Measurements from ENCODE around the gene CHST11.

The CHST11 gene

DNA sequence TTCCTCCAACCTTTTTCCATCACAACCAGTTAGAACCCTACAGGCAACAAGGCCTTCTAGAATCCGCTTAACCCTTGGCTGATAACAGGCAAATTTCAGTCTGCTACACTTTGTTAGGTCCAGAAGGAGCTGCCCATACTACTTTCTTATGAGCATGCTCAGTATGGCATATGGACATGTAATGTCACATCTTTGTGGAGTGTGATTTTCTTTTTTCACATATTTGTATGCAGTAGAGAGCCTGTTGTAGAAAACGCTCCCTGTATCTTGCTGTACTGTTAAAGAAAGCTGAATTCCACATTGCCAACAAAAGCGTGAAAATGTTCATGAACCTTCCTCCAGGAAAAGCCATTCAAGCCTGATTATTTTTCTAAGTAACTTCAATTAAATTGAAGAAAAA, 304.9 kb downstream of the CHST11 start:
- Histone ChIP-seq H3K36me3 (ENCODE audit: control insufficient read depth, insufficient read depth, low read length) (peaks cover 12% of the 10 kb centered on the region), H3K4me1 (ENCODE audit: control insufficient read depth, insufficient read depth, low read length) (peaks cover 3% of the 10 kb centered on the region; the same call in 1 of the 2 replicates), H3K27ac (ENCODE audit: low read depth, low read length) (no peak overlapping the region), H3K27me3 (ENCODE audit: control insufficient read depth, insufficient read depth, low read length) (no peaks in the 10 kb centered on the region), H3K9ac (ENCODE audit: low read length) (no peak overlapping the region), H3K9me3 (ENCODE audit: control insufficient read depth, insufficient read depth, low read depth, low read length) (no peaks in the 10 kb centered on the region), H3K4me3 (ENCODE audit: low read depth, low read length) (no peak overlapping the region)

DNA sequence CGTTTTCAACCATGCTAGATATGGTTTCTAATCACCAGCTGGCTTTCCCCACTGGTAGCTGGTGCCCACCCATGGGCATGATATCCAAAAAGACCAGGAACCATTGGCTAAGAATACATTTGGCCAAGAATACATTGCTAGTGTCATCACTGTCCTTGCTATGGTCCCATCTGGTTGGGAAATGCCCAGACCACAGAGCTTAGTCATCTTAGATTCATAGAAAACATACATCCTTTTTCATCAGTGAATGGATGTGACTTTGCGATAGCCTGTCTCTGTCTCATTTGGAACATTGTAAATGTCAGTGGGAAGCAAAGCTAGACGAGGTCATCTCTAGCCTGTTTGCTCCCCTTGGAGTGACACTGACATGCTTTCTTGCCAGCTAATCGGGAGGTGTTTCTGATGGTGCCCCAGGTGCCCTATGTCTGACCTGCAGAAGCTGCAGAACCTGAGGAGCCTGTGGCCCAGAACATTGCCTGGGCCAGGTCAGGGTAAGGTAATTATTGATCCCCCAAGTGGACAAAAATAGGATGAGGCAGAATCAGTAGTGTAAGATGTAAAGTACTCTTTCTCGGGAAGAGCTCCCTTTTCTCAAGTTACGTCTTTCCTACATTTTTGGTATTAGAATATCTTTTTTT, 306.5 kb downstream of the CHST11 start:
- no peak overlapping the region for H3K9ac ChIP-seq (ENCODE audit: low read length)

DNA sequence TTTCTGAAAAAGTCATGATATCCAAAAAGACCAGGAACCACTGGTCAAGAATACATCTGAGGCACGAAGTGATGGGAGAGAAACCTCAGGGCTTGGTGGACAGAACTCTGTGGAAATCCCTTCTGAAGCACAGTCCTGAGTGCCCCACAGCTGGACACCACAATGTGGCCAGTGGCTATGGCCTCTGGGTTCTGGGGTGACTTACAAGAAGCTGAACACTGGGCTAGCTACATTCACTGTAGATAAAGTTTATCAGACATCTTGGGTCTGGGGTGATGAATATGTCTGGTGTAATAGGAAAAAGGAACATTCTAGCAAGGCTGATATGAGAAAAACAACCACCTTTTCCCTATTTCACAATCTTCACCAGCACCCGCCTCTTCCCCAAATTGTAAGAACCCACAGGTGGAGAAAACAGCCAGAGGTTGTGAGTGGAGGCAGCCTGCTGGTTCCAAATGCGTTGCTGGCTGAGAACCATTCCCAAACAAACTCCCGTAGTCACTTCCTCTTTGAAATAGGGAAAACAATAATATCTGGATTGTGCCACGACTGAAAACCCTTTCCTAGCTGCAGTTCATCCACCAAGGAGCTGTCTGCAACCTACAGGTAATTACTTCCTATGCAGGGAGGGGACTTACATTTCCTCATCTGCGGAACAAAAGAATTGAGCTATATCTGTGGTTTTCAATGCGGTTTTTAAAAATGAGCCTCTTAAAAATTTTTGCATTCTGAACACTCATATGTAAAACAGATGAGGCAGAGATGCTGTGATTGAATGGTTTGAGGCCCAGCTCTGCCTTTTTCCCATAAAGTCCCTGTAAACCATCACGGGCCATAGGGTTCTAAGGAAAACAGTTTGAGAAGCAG, 307.7 kb downstream of the CHST11 start:
- no peak overlapping the region for H3K27ac ChIP-seq (ENCODE audit: low read depth, low read length)
- H3K9ac ChIP-seq (ENCODE audit: low read length): no peak overlapping the region
- H3K4me3 ChIP-seq (ENCODE audit: low read depth, low read length): no peak overlapping the region
- no peaks in the 10 kb centered on the region for H3K9me3 ChIP-seq (ENCODE audit: control insufficient read depth, insufficient read depth, low read depth, low read length)
- peaks cover 7% of the 10 kb centered on the region; the same call in 1 of the 2 replicates for H3K4me1 ChIP-seq (ENCODE audit: control insufficient read depth, insufficient read depth, low read length)
- H3K27me3 ChIP-seq (ENCODE audit: control insufficient read depth, insufficient read depth, low read length): no peaks in the 10 kb centered on the region
- no peaks in the 10 kb centered on the region for H3K36me3 ChIP-seq (ENCODE audit: control insufficient read depth, insufficient read depth, low read length)

More for the DNA sequence above, 306.5 kb downstream of the CHST11 start:
- Histone ChIP-seq H3K4me1 (ENCODE audit: control insufficient read depth, insufficient read depth, low read length) (peaks cover 3% of the 10 kb centered on the region; the same call in 1 of the 2 replicates), H3K4me3 (ENCODE audit: low read depth, low read length) (no peak overlapping the region), H3K9me3 (ENCODE audit: control insufficient read depth, insufficient read depth, low read depth, low read length) (no peaks in the 10 kb centered on the region), H3K27me3 (ENCODE audit: control insufficient read depth, insufficient read depth, low read length) (no peaks in the 10 kb centered on the region), H3K27ac (ENCODE audit: low read depth, low read length) (no peak overlapping the region), H3K36me3 (ENCODE audit: control insufficient read depth, insufficient read depth, low read length) (0 out of 2 replicates have a peak, but pooled peaks cover 4% of the 10 kb centered on the region)

DNA sequence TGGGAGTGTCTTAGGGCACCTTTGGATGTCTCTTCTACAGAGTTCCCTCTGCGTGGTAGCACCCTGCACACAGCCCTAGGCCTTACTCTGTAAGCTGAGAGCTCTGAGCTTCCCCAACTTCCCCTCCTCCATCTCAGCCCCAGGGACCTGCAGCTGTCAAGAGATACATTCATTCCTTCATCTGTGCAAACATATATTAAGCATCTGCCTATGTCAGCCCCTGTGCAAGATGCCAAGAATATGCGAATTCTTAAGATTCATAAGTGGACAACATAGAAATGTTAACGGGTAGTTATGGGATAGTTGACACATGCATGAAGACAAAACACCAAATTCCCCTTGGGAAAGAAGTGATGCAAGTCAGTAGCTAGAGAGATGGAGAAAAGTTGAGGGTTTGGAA, 310.5 kb downstream of the CHST11 start:
- Histone ChIP-seq H3K4me3 (ENCODE audit: low read depth, low read length) (no peak overlapping the region), H3K4me1 (ENCODE audit: control insufficient read depth, insufficient read depth, low read length) (peaks cover 4% of the 10 kb centered on the region; the same call in 1 of the 2 replicates), H3K9ac (ENCODE audit: low read length) (no peak overlapping the region), H3K36me3 (ENCODE audit: control insufficient read depth, insufficient read depth, low read length) (no peaks in the 10 kb centered on the region), H3K9me3 (ENCODE audit: control insufficient read depth, insufficient read depth, low read depth, low read length) (peaks cover 3% of the 10 kb centered on the region; the same call in 1 of the 2 replicates), H3K27ac (ENCODE audit: low read depth, low read length) (no peak overlapping the region), H3K27me3 (ENCODE audit: control insufficient read depth, insufficient read depth, low read length) (no peaks in the 10 kb centered on the region)

DNA sequence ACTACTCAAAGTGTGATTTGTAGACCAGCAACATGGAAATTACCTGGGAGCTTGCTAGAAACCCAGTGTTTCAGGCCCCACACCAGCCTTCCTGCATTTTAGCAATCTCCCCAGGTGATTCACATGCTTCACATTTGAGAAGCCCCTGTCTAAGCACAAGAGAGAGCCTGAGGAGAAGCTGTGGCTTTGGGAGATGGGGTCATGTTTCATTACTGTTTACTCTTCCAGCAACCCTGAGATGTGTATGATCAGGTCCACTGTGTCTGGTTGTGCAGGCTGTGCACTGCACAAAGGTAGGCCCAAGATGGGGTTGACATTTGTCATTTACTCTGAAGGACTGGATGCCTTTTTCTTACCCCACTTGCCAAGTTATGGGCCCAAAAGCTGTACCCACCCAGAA, 311.3 kb downstream of the CHST11 start:
- Histone ChIP-seq H3K27me3 (ENCODE audit: control insufficient read depth, insufficient read depth, low read length) (no peaks in the 10 kb centered on the region), H3K9me3 (ENCODE audit: control insufficient read depth, insufficient read depth, low read depth, low read length) (peaks cover 8% of the 10 kb centered on the region; the same call in 1 of the 2 replicates), H3K4me3 (ENCODE audit: low read depth, low read length) (no peak overlapping the region), H3K36me3 (ENCODE audit: control insufficient read depth, insufficient read depth, low read length) (no peaks in the 10 kb centered on the region), H3K27ac (ENCODE audit: low read depth, low read length) (no peak overlapping the region), H3K4me1 (ENCODE audit: control insufficient read depth, insufficient read depth, low read length) (peaks cover 4% of the 10 kb centered on the region; the same call in 1 of the 2 replicates), H3K9ac (ENCODE audit: low read length) (no peak overlapping the region)

DNA sequence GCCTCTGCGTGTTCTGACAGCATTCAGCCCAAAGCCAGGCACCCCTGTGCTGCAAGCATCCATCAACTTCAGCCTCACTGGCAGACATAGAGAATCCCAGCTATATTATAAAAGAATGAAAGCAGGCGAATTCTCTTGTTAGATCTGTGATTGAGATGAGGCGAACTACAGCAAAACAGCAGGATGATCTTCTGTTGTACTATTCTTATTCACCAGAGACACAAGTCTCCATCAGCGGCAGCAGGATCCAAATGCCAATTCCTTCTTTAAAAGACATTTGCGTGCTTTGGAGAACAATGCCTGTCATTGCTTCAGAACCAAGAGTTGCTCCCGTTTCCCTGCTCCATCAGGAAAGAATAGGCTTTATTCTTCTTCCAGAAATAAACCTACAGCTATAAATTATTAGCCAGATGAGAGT, 312.4 kb downstream of the CHST11 start:
- Histone ChIP-seq H3K27me3 (ENCODE audit: control insufficient read depth, insufficient read depth, low read length) (no peaks in the 10 kb centered on the region), H3K9ac (ENCODE audit: low read length) (no peak overlapping the region), H3K27ac (ENCODE audit: low read depth, low read length) (no peak overlapping the region), H3K4me3 (ENCODE audit: low read depth, low read length) (no peak overlapping the region), H3K4me1 (ENCODE audit: control insufficient read depth, insufficient read depth, low read length) (peaks cover 4% of the 10 kb centered on the region; the same call in 1 of the 2 replicates), H3K36me3 (ENCODE audit: control insufficient read depth, insufficient read depth, low read length) (no peaks in the 10 kb centered on the region), H3K9me3 (ENCODE audit: control insufficient read depth, insufficient read depth, low read depth, low read length) (peaks cover 11% of the 10 kb centered on the region; the same call in 1 of the 2 replicates)

DNA sequence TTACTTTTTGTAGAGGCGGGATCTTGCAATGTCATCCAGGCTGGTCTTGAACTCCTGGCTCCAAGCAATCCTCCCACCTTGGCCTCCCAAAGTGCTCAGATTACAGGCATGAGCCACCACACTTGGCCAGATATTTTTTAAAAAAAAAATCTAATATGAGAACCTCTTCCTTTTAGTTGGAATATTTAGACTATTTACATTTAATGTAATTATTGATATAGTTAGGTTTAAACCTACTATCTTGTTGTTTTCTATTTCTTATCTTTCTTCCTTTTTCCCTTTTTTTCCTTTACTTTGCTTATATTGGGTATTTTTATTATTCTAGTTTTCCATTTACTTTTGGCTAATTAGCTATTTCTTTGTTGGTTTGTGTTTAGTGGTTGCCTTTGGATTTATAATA, 315.6 kb downstream of the CHST11 start:
- Histone ChIP-seq H3K27me3 (ENCODE audit: control insufficient read depth, insufficient read depth, low read length) (no peaks in the 10 kb centered on the region), H3K9me3 (ENCODE audit: control insufficient read depth, insufficient read depth, low read depth, low read length) (peaks cover 11% of the 10 kb centered on the region; the same call in 1 of the 2 replicates), H3K4me1 (ENCODE audit: control insufficient read depth, insufficient read depth, low read length) (peaks cover 4% of the 10 kb centered on the region; the same call in 1 of the 2 replicates), H3K9ac (ENCODE audit: low read length) (no peak overlapping the region), H3K4me3 (ENCODE audit: low read depth, low read length) (no peak overlapping the region), H3K36me3 (ENCODE audit: control insufficient read depth, insufficient read depth, low read length) (no peaks in the 10 kb centered on the region), H3K27ac (ENCODE audit: low read depth, low read length) (no peak overlapping the region)

DNA sequence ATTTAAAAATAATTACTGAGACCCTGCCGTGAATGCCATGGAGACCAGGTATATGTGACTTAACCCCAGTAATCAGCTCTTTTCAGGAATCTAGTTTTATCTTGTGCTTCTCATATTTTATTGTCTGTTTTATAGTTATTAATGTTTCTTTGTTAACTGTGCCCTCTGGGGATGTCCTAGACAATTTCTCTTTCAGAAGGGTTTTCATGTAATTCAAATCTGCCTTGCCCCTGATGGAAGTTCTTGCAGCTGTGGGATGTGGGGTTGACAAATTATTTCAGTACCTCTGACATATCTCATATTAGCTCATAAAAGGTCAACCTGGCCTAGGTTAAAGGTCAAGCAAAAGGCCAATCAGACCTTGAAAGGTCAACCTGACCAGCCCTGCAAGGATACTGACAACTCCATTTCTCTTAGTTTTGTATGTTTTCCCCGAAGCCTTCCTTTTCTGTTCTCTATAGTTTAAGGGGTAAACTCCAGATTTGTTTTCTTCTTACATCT, 319.0 kb downstream of the CHST11 start:
- Histone ChIP-seq H3K4me1 (ENCODE audit: control insufficient read depth, insufficient read depth, low read length) (no peaks in the 10 kb centered on the region), H3K36me3 (ENCODE audit: control insufficient read depth, insufficient read depth, low read length) (no peaks in the 10 kb centered on the region), H3K27me3 (ENCODE audit: control insufficient read depth, insufficient read depth, low read length) (no peaks in the 10 kb centered on the region), H3K9ac (ENCODE audit: low read length) (no peak overlapping the region), H3K27ac (ENCODE audit: low read depth, low read length) (no peak overlapping the region), H3K9me3 (ENCODE audit: control insufficient read depth, insufficient read depth, low read depth, low read length) (peaks cover 17% of the 10 kb centered on the region; the same call in 1 of the 2 replicates), H3K4me3 (ENCODE audit: low read depth, low read length) (no peak overlapping the region)

DNA sequence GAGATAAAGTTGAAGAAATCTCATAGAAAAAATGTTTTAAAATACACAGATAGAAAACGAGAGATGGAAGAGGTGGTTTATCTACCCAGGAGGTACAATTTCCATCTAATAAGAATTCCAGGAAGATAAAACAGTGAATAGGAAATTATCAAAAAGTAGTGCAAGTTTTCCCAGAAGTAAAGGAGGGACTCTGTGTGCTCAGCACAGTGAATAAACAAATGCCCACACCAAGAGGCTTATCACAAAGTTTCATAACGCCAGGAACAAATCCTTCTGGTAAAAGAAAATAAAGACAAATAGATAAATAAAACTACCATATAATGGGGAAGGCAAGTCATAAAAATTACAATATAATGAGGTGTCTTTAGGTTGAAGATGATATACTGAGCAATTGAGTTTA, 322.4 kb downstream of the CHST11 start:
- no peaks in the 10 kb centered on the region for H3K27me3 ChIP-seq (ENCODE audit: control insufficient read depth, insufficient read depth, low read length)
- no peaks in the 10 kb centered on the region for H3K4me1 ChIP-seq (ENCODE audit: control insufficient read depth, insufficient read depth, low read length)
- no peak overlapping the region for H3K27ac ChIP-seq (ENCODE audit: low read depth, low read length)
- no peak overlapping the region for H3K9ac ChIP-seq (ENCODE audit: low read length)
- peaks cover 6% of the 10 kb centered on the region; the same call in 1 of the 2 replicates for H3K9me3 ChIP-seq (ENCODE audit: control insufficient read depth, insufficient read depth, low read depth, low read length)
- no peaks in the 10 kb centered on the region for H3K36me3 ChIP-seq (ENCODE audit: control insufficient read depth, insufficient read depth, low read length)
- no peak overlapping the region for H3K4me3 ChIP-seq (ENCODE audit: low read depth, low read length)

DNA sequence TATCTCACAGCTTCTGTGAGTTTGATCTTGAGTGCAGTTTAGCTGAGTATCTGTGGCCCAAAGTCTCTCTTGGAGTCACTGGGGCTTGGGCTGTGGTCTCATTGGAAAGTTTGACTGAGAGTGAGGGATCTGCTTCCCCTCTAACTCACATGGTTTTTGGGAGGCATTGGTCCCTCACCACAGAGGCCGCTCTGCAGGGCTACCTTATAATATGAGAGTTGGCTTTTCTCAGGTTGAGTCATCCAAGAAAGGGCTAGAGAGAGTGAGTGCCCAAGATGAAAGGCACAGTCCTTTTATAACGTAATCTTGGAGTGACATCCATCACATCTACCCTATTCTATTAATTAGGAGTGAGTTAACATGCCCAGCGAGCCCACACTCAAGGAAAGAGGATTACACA, 325.5 kb downstream of the CHST11 start:
- Histone ChIP-seq H3K27ac (ENCODE audit: low read depth, low read length) (no peak overlapping the region), H3K9ac (ENCODE audit: low read length) (no peak overlapping the region), H3K36me3 (ENCODE audit: control insufficient read depth, insufficient read depth, low read length) (no peaks in the 10 kb centered on the region), H3K4me1 (ENCODE audit: control insufficient read depth, insufficient read depth, low read length) (no peaks in the 10 kb centered on the region; the same call in 1 of the 2 replicates), H3K9me3 (ENCODE audit: control insufficient read depth, insufficient read depth, low read depth, low read length) (peaks cover 12% of the 10 kb centered on the region; the same call in 1 of the 2 replicates), H3K4me3 (ENCODE audit: low read depth, low read length) (no peak overlapping the region), H3K27me3 (ENCODE audit: control insufficient read depth, insufficient read depth, low read length) (no peaks in the 10 kb centered on the region)

DNA sequence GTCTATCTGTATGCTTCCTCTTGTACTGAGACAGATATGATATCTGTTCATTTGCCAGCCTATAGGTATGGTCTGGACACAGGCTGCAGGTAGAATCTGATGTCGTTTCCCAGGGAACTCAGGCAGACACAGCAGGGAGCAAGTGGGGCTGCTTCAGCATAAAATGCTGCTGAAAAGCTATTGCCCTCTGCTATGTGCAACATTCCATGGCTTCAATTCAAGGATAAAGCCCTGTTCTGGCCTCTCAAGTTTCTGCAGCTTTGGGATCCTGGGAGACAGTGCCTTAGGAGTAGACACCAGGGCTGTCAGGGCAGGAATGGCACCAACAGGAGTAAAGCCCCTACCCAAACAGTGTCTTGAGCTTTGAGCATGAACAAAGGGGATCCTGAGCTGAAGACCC, 327.8 kb downstream of the CHST11 start:
- Histone ChIP-seq H3K27me3 (ENCODE audit: control insufficient read depth, insufficient read depth, low read length) (no peaks in the 10 kb centered on the region), H3K36me3 (ENCODE audit: control insufficient read depth, insufficient read depth, low read length) (no peaks in the 10 kb centered on the region), H3K9ac (ENCODE audit: low read length) (no peak overlapping the region), H3K27ac (ENCODE audit: low read depth, low read length) (no peak overlapping the region), H3K9me3 (ENCODE audit: control insufficient read depth, insufficient read depth, low read depth, low read length) (peaks cover 12% of the 10 kb centered on the region; the same call in 1 of the 2 replicates), H3K4me1 (ENCODE audit: control insufficient read depth, insufficient read depth, low read length) (peaks cover 5% of the 10 kb centered on the region), H3K4me3 (ENCODE audit: low read depth, low read length) (no peak overlapping the region)

Data from HUES6 (cell line).